Kidney (tissue), 14 donors: Measurements from ENCODE around the gene ADH6. TPM values are rescaled to one million over a fixed set of nuclear protein-coding genes. Genes with fewer than 3 reads are reported as not detected.
A peak's percentile ranks its signal among the peaks of the same experiment; 100 is the strongest.

Experiments used
- DNase-seq, 5 donors: peaks; one replicate each; pipeline ENCODE4 v3.0.0-alpha.2; 2013 to 2020
- FAIRE-seq: peaks from 2 replicates; lab custom pipeline; 2012; peaks lifted over from hg19 to GRCh38; lab: Jason Lieb, UNC
- H3K27ac ChIP-seq, 2 donors: one replicate each; pipeline ENCODE4 v1.7.0; 2013; ENCODE audit warnings: low read depth in 2 of 2, low read length in 2 of 2, inconsistent platforms in 1 of 2
- H3K27me3 ChIP-seq: one replicate; pipeline ENCODE4 v1.7.1; 2013; ENCODE audit warnings: low read length, inconsistent platforms; ENCODE audit not compliant: control insufficient read depth, insufficient read depth
- H3K36me3 ChIP-seq, 3 donors: one replicate each; pipeline versions ENCODE4 v1.7.0 to v1.7.1; 2013; ENCODE audit warnings: low read length in 3 of 3, control low read depth in 1 of 3, inconsistent platforms in 1 of 3; ENCODE audit not compliant: insufficient read depth in 3 of 3, control insufficient read depth in 2 of 3
- H3K4me1 ChIP-seq, 3 donors: one replicate each; pipeline versions ENCODE4 v1.7.0 to v1.7.1; 2013; ENCODE audit warnings: low read length in 3 of 3, inconsistent platforms in 1 of 3, low read depth in 1 of 3; ENCODE audit not compliant: control insufficient read depth in 2 of 3, insufficient read depth in 2 of 3
- H3K4me3 ChIP-seq, 3 donors: one replicate each; pipeline versions ENCODE4 v1.7.0 to v1.8.1; 2013; ENCODE audit warnings: low read length in 3 of 3, control low read depth in 1 of 3, inconsistent platforms in 1 of 3
- H3K9ac ChIP-seq, 3 donors: one replicate each; pipeline versions ENCODE4 v1.7.0 to v1.7.1; 2013; ENCODE audit warnings: low read length in 3 of 3, control low read depth in 1 of 3, inconsistent platforms in 1 of 3
- H3K9me3 ChIP-seq, 3 donors: one replicate each; pipeline versions ENCODE4 v1.7.0 to v1.7.1; 2013; ENCODE audit warnings: low read length in 3 of 3, control low read depth in 1 of 3, inconsistent platforms in 1 of 3; ENCODE audit not compliant: control insufficient read depth in 2 of 3, insufficient read depth in 1 of 3
- intact Hi-C: fragments of 100-400 bp; cut with DNase I; formaldehyde crosslinking; loops from one replicate; pipeline ENCODE4 v1.11.1; 2022
- polyA plus RNA-seq: library from polyadenylated mRNA; stranded (reverse); fragments of 350-450 nt; fragmentation: Illumina TruSeq; extraction: RNeasy Lipid Tissue Mini Kit (QIAGEN cat#74804); gene quantifications from one replicate; pipeline ENCODE4 v1.2.3, GENCODE V29; 2014; ENCODE audit warnings: low read depth, low replicate concordance; ENCODE audit not compliant: insufficient read depth
- total RNA-seq: library from RNA; stranded (reverse); fragmentation: NEBNext Ultra II Directional; extraction: Animal tissue kit (Norgen Biotek cat#: 25700); gene quantifications from one replicate; pipeline ENCODE4 v1.2.1, GENCODE V29; 2021
- TF ChIP-seq, protein P1 (sequence below): IDR thresholded peaks from 3 replicates; pipeline ENCODE4 v1.5.1; 2012; ENCODE audit warnings: mild to moderate bottlenecking, moderate library complexity, borderline replicate concordance; ENCODE audit not compliant: insufficient read depth; ENCODE audit errors: extremely low read depth
- donor health status: control.
- donor health status: control.
- donor health status: control.
- donor health status: control.
- donor health status: control.
- donor health status: DM: yes; HTN: yes; CAD: no.
- donor health status: Normal renal cell carcinoma (clear cell type).

Gene ADH6
- total and polyA plus RNA-seq, 2 donors from 2014 or later: 10.2 to 39.2 TPM

DNA sequence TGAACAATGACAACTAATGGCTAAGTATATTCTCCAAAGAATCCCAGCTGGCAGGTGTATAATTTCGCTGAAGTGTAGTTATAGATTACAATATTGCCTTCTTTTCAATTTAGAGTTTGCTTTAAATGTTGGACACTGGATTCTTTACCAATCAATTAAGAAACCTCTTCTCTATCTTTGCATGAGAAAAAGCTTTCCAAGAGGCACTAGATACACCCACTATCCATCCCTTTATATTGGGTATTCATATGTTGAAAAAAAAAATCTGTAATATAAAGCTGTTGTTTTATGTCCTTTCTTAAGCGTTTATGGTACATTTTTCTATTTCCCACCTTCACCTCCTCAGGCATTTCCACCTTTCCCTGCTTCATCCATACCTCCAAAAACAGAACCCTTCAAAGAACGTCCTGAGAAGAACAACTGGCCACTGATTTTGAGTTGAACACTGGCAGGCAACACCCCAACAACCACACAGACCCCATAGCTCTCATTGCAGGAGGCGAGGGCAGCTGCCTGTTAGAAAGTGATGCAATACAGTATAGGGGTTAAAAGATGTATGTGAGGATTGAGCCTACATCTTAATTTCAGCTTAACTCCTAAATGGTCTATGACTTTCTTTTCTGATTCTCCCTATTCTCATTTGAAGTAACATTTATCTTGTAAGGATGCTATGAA, 11.8 kb downstream of the ADH6 start:
- no peaks in the 10 kb centered on the region for H3K36me3 ChIP-seq
- no peaks in the 10 kb centered on the region for H3K9me3 ChIP-seq
- TF ChIP-seq, protein P1, sequence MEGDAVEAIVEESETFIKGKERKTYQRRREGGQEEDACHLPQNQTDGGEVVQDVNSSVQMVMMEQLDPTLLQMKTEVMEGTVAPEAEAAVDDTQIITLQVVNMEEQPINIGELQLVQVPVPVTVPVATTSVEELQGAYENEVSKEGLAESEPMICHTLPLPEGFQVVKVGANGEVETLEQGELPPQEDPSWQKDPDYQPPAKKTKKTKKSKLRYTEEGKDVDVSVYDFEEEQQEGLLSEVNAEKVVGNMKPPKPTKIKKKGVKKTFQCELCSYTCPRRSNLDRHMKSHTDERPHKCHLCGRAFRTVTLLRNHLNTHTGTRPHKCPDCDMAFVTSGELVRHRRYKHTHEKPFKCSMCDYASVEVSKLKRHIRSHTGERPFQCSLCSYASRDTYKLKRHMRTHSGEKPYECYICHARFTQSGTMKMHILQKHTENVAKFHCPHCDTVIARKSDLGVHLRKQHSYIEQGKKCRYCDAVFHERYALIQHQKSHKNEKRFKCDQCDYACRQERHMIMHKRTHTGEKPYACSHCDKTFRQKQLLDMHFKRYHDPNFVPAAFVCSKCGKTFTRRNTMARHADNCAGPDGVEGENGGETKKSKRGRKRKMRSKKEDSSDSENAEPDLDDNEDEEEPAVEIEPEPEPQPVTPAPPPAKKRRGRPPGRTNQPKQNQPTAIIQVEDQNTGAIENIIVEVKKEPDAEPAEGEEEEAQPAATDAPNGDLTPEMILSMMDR: no peak
- H3K4me3 ChIP-seq: no peak overlapping the region
- no peak for DNase-seq
- H3K27ac ChIP-seq: no peak overlapping the region
- no peaks in the 10 kb centered on the region for H3K27me3 ChIP-seq
- peaks cover 0 to 1% (median 0%) of the 10 kb centered on the region in 3 donors for H3K4me1 ChIP-seq
- intact Hi-C loops: no loop called here
- H3K9ac ChIP-seq: no peak overlapping the region
- no peak for FAIRE-seq

DNA sequence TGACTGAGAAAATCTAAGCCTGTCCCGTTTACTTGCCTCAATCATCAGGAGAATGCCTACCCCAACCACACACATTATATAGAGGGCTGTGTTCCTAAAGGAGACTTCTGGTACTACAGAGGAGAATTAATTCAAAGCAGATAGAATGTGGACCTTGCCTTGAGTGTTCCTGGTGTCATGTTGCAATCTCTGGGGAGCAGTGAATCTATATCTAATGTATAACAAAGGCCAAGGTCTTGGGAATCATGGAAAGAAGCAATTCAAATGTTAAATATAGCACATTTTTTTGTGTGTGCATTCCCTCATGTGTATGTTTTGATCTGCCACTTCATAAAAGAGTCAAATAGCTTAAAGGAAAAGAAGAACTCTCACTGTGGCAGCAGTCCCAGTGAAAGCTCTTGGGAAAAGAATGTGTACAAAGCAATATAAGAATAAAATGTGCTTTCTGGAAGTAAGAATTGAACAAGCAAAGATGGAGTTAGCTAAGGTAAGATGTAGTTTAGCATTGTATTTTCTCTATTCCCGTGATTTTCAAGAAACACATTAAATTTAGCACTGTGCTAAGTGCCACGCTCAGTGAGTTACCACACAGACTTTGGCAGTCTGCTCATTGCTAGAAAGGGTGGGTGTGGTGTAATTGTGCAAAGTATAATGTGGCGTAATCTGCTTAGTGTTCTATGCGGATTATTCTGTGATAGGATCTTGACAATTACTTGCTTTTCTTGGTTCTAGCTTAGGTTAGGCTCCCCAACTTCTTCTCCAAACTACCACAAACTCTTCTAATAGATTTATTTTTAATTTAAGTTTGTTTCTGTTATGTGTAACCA, 13.7 kb downstream of the ADH6 start:
- Histone ChIP-seq H3K9ac (no peak overlapping the region), H3K4me1 (peaks cover 0 to 8% (median 6%) of the 10 kb centered on the region in 3 donors), H3K4me3 (no peak overlapping the region), H3K27me3 (no peaks in the 10 kb centered on the region), H3K36me3 (no peaks in the 10 kb centered on the region), H3K9me3 (no peaks in the 10 kb centered on the region), H3K27ac (no peak overlapping the region)
- FAIRE-seq (no peak), DNase-seq (peak in 3 of 5 donors; percentile 11 to 77 (median 74))
- intact Hi-C loops: no loop called here
- TF ChIP-seq, protein P1: no peak

DNA sequence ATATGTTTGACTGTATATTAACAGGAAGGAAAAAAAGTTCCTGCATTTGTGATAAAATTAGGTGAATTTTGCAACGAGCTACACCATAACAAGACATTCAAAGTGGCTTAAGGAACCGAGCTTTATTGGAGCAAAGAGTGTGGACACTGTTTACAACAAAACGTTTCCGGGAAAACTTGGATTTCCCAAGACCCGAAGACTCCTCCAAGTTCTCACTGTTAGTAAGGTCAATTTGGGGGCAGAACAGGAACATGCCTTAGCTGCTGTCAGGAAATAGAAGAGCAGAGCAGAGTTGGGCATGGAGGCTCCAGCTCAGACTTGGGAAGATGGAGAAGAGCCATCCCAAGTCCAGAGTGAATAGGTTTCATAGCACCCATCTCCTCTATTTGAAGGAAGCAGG, 16.5 kb downstream of the ADH6 start:
- Histone ChIP-seq H3K9me3 (peaks cover 0 to 2% (median 0%) of the 10 kb centered on the region in 3 donors), H3K4me3 (no peak overlapping the region), H3K36me3 (no peaks in the 10 kb centered on the region), H3K27ac (peak overlapping the region in 1 of 2 donors; percentile 38), H3K27me3 (no peaks in the 10 kb centered on the region), H3K4me1 (peaks cover 0 to 8% (median 6%) of the 10 kb centered on the region in 3 donors), H3K9ac (no peak overlapping the region)
- intact Hi-C loops: no loop called here
- FAIRE-seq: no peak
- DNase-seq: peak in 1 of 5 donors; percentile 34
- TF ChIP-seq, protein P1: no peak
